Measurements from ENCODE around the gene DAO.
A peak's percentile ranks its signal among the peaks of the same experiment; 100 is the strongest.
"Not testable (repeated sequence)": the region's sequence is repeated elsewhere in the genome, so short reads cannot be mapped to it uniquely, and the experiment has no call there.

DAO gene

DNA sequence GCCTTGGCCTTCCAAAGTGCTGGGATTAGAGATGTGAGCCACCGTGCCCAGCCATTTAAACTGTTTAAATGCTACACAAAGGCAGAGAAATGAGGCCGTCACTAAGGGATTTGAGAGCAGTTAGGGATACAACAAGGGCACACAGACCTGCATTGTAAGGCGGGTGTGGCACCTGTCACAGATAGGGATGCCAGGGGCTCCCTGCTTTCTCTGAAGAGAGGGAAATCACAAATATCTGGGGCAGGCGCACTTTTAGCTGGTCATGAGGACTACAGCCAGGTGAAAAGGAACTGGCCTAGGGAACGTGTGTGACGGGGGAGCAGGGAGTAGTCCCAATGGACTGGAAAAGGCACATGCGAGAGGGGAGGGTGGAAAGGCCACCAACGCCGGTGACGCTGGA, 32.2 kb upstream of the DAO start:
- H3K4me3 ChIP-seq (ENCODE audit: low read depth, low read length): no peak overlapping the region

- H3K4me3 ChIP-seq (ENCODE audit: low read depth, low read length): no peak overlapping the region
These were observed 30.2 kb upstream of the DAO start for GRCh38 chr12:108849660-108850059.

- H3K4me3 ChIP-seq (ENCODE audit: low read depth, low read length): no peak overlapping the region
These were observed 28.9 kb upstream of the DAO start for GRCh38 chr12:108850854-108851573.

GRCh38 chr12:108852674-108853309, 27.1 kb upstream of the DAO start:
- no peak overlapping the region for H3K4me3 ChIP-seq (ENCODE audit: low read depth, low read length)

DNA sequence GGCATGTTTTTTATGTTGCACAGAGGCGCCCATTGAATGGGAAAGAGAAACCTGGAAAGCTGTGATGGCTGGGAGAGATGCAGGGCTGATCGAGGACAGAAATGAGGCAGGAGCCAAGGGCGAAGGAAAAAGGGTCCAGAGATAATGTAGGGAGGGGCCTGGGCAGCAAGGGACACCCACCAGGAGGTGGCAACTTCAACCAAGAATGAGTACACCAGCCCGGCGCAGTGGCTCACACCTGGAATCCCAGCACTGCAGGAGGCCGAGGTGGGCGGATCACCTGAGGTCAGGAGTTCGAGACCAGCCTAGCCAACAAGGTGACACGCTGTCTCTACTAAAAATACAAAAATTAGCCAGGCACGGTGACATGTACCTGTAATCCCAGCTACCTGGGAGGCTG, 26.5 kb upstream of the DAO start:
- H3K4me3 ChIP-seq (ENCODE audit: low read depth, low read length): no peak overlapping the region

GRCh38 chr12:108853981-108854446, 25.9 kb upstream of the DAO start:
- H3K4me3 ChIP-seq (ENCODE audit: low read depth, low read length): no peak overlapping the region

GRCh38 chr12:108854451-108855283, 25.2 kb upstream of the DAO start:
- H3K4me3 ChIP-seq (ENCODE audit: low read depth, low read length): no peak overlapping the region

- no peak overlapping the region for H3K4me3 ChIP-seq (ENCODE audit: low read depth, low read length)
These were observed 24.4 kb upstream of the DAO start for GRCh38 chr12:108855284-108856169.

DNA sequence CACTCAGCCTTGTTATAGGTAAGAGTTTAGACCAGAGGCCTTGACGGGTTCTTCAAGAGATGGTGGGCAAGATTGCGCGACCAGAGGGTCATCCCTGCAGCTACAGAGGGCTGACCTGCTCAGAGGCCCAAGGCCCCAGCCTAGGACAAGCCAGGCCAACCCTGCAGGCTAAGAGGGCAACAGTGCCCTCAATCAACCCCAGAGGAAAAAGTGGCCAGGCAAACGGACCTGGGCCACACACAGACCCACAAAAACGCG, 23.8 kb upstream of the DAO start:
- no peak overlapping the region for H3K4me3 ChIP-seq (ENCODE audit: low read depth, low read length)

DNA sequence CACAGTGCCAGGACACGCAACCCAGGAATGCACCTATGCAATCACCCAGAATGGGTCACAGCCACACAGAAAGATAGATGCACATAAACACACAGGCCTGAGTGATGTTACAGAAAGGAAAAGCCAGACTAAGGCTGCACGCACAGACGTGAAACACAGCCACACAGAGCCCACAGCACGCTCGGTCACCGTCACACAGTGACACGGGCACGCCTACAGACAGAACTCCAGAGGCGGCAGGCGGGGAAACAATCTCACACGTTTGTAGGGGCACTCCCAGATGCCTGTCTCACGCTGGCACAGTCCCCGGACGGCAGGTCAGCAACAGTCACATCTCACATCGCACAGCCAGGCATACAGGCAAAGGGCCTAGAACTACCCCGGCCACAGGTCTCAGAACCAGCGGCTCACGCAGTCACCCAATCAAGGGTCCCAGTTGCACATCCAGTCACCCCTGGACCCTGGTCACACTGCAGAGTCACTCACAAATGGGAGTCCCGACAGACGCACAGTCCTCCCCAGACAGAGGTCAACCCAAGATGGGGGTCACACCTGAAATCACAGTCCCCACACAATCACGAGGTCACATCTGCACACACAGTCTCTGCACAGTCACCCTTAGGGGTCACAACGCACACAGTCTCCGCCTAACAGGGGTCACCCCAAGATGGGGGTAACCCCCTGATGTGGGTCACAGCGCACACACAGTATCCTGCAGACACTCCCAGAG, 23.3 kb upstream of the DAO start:
- H3K4me3 ChIP-seq (ENCODE audit: low read depth, low read length): peak overlapping the region; percentile 54

GRCh38 chr12:108857158-108857407, 22.8 kb upstream of the DAO start:
- H3K4me3 ChIP-seq (ENCODE audit: low read depth, low read length): peak overlapping the region; percentile 54

DNA sequence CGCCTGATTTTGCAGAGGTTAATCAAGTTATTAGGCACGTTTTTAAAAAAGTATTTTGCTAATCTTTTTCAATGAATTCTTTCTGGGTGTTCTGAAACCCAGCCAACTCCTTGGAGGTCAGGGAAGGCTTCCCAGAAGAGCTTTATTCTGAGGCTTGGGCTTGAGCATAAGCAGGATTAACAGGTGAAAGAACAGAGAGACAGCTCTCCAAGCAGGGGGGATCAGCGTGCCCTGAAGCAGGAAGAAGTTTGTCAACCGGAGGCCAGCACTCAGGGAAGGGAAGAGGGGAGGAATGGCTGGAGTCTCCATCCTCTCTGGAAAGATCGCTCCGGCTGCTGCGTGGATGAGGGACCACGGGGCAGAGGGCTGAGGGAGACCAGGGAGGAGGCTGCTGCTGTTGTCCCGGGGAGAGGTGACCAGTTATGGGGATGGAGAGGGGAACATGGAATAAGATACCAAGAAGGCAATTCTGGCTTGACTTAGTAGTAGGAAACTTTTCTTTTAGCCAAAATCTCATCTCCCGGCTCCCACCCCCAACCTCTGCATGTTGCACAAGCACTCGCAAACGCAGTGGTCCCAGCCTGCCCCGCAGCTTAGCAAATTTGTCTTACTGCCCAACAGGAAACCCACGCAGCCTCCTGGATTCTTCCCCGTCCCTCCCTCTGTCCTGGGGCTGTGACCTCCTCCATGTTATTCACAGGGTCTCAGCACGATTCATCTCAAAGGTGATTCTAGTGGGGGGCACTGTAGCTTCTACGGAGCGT, 21.4 kb upstream of the DAO start:
- no peak overlapping the region for H3K4me3 ChIP-seq (ENCODE audit: low read depth, low read length)

- H3K4me3 ChIP-seq (ENCODE audit: low read depth, low read length): not testable (repeated sequence)
These were observed 20.6 kb upstream of the DAO start for GRCh38 chr12:108859141-108859922.

DNA sequence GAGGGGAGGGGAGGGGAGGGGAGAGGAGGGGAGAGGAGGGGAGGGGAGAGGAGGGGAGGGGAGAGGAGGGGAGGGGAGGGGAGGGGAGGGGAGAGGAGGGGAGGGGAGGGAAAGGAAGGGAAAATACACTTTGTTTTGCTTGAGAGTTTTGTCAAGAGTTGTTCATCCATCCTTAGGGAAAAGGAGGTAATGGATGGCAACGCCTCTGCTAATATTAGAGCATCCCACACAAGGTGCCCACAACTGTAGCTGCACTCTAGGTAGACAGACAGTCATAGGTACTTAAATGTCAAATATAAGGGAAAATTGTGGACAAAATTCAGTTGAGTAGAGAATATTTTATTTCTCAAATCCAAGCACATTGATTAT, 20.0 kb upstream of the DAO start:
- no peak overlapping the region for H3K4me3 ChIP-seq (ENCODE audit: low read depth, low read length)

GRCh38 chr12:108860443-108860842, 19.4 kb upstream of the DAO start:
- H3K4me3 ChIP-seq (ENCODE audit: low read depth, low read length): no peak overlapping the region

- no peak overlapping the region for H3K4me3 ChIP-seq (ENCODE audit: low read depth, low read length)
These were observed 17.9 kb upstream of the DAO start for GRCh38 chr12:108861878-108862587.

DNA sequence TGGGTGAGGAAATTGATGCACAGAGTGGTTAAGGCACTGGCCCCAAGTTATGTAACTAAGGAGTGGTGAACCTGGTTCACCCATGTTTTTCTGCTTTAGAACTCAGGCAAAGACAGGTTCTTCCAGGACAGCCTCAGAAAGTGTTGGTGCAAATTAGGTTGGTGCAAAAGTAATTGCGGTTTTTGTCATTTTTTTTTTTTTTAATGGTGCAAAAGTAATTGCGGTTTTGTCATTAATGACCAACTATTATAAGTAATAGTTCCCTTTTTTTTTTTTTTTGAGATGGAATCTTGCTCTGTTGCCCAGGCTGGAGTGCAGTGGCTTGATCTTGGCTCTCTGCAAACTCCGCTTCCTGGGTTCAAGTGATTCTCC, 17.3 kb upstream of the DAO start:
- no peak overlapping the region for H3K4me3 ChIP-seq (ENCODE audit: low read depth, low read length)

DNA sequence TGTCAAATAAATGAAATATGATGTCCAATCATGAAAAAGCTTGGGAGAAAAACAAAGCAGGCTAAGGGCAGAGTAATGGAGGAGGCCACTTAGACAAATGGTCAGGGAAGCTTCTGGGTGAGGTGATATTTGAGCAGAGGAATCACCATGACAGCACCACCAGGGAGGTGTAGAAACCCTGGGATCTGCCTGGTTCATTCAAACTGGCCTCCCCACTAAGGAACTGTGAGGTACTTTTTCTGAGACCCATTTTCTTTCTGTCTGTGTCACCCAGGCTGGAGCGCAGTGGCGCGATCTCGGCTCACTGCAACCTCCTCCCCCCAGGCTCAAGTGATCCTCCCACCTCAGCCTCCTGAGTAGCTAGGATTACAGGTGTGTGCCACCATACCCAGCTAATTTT, 14.7 kb upstream of the DAO start:
- H3K4me3 ChIP-seq (ENCODE audit: low read depth, low read length): no peak overlapping the region

DNA sequence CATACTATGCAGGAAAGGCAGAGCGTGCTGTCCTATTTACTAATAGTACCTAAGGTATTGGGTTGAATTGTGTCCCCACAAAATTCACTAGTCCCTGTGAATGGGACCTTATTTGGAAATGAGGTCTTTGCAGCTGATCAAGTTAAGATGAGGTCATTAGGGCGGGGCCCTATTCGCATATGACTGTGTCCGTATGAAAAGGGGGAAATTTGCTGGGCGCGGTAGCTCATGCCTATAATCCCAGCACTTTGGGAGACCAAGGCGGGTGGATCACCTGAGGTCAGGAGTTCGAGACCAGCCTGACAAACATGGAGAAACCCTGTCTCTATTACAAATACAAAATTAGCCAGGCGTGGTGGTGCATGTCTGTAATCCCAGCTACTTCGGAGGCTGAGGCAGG, 13.8 kb upstream of the DAO start:
- H3K4me3 ChIP-seq (ENCODE audit: low read depth, low read length): not testable (repeated sequence)
